Posterior vena cava (tissue), 2 donors: ENCODE data around the gene FOLH1. TPM values are rescaled to one million over a fixed set of nuclear protein-coding genes. Genes with fewer than 3 reads are reported as not detected.
"Not testable (repeated sequence)": the region's sequence is repeated elsewhere in the genome, so short reads cannot be mapped to it uniquely, and the experiment has no call there.

Source experiments
- DNase-seq: peaks from one replicate; pipeline ENCODE4 v3.0.0-alpha.2; 2020; ENCODE audit warnings: low spot score
- intact Hi-C, 2 donors: fragments of 100-400 bp; cut with DNase I; formaldehyde crosslinking; loops; one replicate each; pipeline versions ENCODE4 v1.14.1 to v1.14.2; 2022 to 2023
- total RNA-seq, 2 donors: library from RNA; stranded (reverse); fragmentation: NEBNext Ultra II Directional; extraction: Animal tissue kit (Norgen Biotek cat#: 25700); gene quantifications; one replicate each; pipeline ENCODE4 v1.2.1, GENCODE V29; 2021
- donor health status: DM: yes; HTN: yes; CAD: no.
- donor health status: DM: yes; HTN: yes; CAD: no.

FOLH1 gene
- total RNA-seq, 2 donors from 2014 or later = 0.71 to 2.5 TPM

GRCh38 chr11:49186225-49186624 is 22.2 kb downstream of the FOLH1 start:
- intact Hi-C loops, DNase-seq: not testable (repeated sequence)

DNA sequence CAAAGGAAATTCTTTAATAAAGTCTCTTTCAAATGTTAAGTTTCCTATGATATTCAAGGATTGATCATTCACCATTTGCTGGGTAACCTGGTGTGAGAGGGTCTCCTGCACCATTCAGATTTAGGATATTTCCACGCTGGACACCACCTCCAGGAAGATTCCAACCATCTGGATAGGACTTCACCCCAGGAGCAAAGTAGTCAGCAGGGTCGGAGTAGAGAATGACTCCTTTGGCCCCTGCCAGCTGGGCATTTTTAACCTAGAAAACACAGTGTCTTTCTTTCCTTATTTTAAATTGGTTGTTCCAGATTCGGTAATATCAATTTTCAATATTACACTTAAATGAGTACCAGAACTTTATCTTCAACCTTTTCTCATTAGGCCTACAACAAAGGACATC is 22.8 kb downstream of the FOLH1 start:
- DNase-seq, intact Hi-C loops: not testable (repeated sequence)

DNA sequence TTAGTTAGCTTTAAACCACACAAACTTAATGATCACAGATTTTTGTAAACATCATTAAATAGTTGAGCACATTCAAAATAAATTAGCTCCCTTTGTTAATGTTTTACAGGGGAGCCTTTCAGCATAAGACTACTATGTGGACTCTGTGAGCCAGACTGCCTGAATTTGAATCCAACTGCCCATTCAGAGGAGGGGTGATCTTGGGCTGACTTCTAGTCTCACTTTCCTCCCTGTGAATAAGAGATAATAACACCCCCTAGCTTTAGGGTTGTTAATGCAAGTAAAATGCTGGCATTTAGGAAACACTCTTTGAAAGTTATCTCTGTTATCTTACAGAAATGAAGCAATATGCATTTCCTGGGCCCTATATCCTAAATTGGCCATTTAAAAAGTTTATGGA is 23.6 kb downstream of the FOLH1 start:
- not testable (repeated sequence) for DNase-seq

DNA sequence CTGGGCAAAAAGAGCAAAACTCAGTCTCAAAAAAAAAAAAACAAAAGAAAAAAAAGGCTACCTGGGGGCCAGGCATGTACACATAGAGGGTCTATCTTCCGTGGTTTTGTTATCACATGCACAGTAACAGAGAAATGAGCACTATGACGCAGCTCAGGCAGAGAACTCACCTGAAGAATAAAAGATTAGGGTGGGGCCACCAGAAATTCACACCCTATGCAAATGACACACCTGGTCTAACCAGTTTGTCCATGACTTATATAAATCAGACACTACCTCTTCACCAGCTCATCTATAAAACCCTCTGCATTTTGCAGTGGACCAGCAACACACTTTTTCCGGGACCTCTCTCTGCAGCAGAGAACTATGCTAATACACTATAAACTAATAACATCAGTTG is 30.5 kb downstream of the FOLH1 start:
- intact Hi-C loops, DNase-seq: not testable (repeated sequence)

More for the DNA sequence above, 23.6 kb downstream of the FOLH1 start:
- intact Hi-C loops = not testable (repeated sequence)

DNA sequence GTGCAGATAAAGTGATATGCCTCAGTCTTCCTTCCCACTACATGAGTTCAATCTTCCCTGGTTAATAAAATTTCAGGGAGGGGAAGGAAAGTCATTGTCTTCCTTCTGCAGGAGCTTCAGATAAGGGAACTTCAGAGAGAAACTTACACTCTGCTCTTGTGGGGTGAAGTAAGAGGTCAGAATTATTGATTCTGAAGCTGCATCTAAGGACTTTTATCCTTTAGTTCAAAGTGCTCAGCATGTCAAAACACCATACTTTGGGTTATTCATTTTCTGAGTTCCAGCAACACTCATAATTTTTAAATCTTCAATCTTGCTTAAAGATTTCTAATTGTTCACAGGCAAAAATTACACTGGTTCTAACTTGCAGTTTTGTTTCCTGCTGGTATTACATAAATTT is 33.0 kb downstream of the FOLH1 start:
- DNase-seq, intact Hi-C loops: not testable (repeated sequence)

GRCh38 chr11:49174691-49175366 is 33.6 kb downstream of the FOLH1 start:
- not testable (repeated sequence) for DNase-seq

GRCh38 chr11:49171613-49172012 is 36.8 kb downstream of the FOLH1 start:
- intact Hi-C loops, DNase-seq: not testable (repeated sequence)

More at GRCh38 chr11:49174691-49175366, 33.6 kb downstream of the FOLH1 start:
- intact Hi-C loops = not testable (repeated sequence)

DNA sequence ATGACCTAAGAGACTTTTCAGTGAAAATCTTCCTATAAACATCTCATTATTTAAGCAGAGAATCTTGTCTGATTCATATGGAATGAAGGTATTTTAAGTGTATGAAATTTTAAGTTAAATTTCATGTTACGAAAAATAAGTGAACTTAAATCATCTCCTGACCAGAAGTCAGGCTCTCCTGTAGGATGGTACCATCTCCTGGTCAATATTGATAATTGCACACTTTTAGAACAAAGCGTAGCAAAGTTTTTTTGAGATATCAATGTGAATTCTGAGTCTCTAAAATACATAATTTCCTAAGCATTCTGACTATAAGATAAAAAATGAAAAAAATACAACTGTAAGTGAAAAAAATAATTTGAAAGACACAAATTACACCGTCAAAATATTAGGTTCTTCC is 38.8 kb downstream of the FOLH1 start:
- intact Hi-C loops, DNase-seq: not testable (repeated sequence)

DNA sequence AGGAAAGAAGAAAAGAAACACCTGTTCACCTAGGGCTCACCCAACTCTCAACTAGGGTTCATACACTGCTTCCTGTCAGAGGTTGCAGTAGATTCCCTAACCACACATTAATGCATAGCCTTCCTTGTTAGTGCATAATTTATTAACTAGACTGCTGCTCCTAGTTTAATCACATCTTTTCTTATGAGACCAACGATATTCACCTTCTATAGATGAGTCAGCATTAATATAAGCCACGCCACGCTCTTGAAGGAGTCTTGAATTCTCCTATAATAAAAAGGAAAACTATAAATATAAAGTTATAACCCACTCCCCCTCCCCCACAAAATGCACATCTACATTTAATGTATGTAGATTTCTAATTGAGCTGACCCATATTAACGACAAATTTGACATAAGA is 39.4 kb downstream of the FOLH1 start:
- intact Hi-C loops, DNase-seq: not testable (repeated sequence)

- no peak for DNase-seq
- intact Hi-C loops = no loop called here
Measured at GRCh38 chr11:49151211-49151610, 57.2 kb downstream of the FOLH1 start.

DNA sequence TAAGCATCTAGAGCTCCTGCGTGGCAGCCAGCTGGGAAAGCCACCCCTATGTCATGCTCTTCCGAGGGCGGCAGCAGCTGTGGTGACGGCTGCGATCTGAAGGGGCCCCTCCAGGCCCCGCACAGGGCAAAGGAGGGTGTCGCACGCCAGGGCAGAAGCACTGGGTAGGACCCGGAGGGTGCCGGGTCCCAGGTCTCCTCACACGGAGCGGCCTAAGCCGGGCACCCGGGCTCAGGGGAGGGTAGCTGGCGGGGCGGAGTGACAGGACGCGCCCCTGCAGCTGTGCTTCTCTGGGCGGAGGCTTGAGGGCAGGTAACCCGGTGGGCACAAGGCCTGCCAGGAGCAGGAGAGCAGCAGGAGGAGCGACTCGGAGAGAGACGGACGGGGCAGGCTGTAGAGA is 106.0 kb downstream of the FOLH1 start:
- DNase-seq, intact Hi-C loops: not testable (repeated sequence)

Other genes starting within 250 kb of the FOLH1 start
- gene TRIM51G, start 224.7 kb downstream of the FOLH1 start, total RNA-seq = not detected
- gene TRIM49B, start 179.8 kb downstream of the FOLH1 start, total RNA-seq = not detected
- gene TRIM64C, start 149.5 kb downstream of the FOLH1 start, total RNA-seq = not detected